ENCODE measurements around the gene ULK1.

Gene ULK1

DNA sequence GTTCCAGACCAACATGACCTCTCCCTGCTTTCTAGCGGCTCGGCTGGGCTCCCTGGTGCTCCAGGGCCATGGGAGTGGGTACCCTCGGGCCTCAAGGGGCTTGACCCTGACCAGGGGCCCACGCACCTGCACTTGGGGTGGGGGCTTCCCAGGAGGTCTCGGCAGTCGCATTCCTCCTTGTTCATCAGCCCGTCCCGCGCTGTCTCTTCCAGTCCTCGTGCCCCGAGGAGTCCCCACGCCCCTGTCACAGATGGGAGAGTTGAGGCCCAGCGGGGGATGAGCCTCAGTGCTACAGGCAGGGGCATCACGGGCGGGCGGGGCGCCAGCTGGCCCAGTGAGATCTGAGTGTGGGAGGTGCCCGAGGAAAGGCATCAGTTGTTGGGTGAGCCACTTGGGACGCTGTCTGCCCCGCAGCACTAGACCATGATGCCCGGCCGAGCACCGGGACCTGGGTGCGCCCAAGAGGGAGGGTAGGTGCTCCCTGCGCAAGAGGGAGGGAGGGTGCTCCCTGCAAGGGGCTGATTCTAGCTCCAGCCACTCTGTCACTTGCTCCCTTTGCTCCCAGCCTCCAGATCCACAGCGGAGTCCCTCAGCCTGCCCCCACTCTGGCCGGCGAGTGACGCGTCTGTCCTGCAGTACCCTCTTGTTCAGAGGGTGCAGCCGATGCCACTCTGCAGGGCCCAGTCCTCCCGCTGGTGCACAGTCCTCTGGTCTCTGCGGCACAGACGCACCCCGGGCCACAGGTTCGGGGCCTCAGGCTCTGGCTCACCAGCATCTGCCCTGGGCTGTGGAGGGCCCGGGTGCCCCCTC lies 42.5 kb upstream of the ULK1 start:
- TF ChIP-seq, protein P1, sequence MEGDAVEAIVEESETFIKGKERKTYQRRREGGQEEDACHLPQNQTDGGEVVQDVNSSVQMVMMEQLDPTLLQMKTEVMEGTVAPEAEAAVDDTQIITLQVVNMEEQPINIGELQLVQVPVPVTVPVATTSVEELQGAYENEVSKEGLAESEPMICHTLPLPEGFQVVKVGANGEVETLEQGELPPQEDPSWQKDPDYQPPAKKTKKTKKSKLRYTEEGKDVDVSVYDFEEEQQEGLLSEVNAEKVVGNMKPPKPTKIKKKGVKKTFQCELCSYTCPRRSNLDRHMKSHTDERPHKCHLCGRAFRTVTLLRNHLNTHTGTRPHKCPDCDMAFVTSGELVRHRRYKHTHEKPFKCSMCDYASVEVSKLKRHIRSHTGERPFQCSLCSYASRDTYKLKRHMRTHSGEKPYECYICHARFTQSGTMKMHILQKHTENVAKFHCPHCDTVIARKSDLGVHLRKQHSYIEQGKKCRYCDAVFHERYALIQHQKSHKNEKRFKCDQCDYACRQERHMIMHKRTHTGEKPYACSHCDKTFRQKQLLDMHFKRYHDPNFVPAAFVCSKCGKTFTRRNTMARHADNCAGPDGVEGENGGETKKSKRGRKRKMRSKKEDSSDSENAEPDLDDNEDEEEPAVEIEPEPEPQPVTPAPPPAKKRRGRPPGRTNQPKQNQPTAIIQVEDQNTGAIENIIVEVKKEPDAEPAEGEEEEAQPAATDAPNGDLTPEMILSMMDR (IDR thresholded peaks at IDR 0.05; ENCODE audit: extremely low read depth, missing control alignments): no peak
- DNase-seq (ENCODE audit: low spot score): no peak

DNA sequence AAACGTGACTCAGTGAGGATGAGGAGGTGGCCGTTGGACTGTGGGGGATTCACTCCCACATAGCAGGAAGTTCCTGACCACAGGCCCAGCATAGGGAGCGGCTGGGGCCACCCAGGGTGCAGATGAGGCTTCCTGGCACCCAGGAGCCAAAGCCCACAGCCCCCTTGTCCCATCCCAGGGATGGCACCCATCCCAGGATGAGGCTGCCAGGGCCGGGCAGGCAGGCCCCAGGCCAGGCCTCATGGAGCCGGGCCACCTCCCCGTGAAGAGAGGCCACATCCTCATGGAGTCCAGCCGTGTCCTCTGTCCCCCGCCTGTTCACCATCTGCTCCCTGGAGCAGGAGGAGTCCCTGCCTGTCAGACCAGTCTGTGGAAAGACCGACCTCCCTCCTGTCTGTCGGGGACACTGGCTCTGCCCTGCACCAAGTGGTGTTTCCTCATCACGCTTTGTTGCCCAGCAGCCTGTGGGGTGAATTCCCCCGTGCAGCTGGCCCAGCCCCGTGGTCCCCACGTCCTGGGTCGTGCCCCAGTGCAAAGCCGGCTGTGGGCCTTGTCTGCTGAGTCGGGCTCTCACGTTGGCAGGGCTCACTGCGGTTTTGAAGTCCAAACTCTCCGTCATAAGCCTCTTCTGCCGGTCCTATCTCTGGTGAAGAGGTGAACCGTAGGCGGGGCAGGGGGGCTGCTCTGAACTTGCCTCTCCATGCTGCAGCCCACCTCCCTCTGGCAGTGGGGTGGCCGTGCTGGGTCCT lies 41.7 kb upstream of the ULK1 start:
- TF ChIP-seq, protein P1 (IDR thresholded peaks at IDR 0.05; ENCODE audit: extremely low read depth, missing control alignments): no peak
- peak; percentile 51 for DNase-seq (ENCODE audit: low spot score)

DNA sequence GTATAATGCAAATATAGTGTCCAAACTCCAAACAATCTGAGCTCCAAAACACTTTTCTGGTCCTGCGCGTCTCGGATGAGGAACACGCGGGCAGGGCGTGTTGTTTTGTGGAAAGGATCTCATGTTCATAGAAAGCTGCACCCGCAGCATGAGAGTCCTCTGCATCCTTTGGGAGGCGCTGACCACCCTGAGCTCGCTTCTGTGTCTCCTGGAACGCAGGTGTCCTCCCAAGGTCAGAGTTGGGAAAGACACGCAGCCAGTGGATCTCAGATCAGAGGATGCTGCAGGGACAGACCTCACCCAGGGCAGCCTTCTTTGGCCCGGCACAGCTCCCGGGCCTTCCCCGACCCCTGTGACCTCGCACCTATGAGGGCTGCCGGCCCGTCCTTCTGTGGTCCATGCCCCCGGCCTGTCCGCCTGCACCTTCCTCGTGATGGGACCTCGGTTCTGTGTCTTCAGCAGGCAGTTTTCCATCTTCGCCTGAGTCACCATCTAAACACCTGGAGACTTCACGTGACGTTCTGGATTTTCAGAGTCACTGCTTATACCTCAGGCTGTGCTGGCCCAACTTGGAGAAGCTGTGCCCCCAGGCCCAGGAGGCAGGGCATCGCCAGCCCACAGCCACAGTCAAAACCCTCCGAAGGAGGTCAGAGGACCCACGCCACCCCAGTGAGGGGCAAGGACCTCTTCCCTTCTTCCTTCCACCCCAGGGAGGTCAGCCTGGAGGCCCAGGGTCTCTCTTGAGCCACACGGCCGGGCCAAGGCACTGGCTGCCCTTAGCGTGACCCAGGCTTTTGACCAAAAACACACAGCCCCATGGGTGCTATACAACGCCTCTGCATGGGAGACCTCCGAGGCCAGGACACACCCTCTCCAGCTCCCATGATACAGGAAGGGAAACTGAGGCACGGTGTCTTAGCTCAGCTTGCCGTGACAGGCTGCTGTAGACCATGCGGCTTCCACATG lies 40.3 kb upstream of the ULK1 start:
- TF ChIP-seq, protein P1 (IDR thresholded peaks at IDR 0.05; ENCODE audit: extremely low read depth, missing control alignments): no peak
- no peak for DNase-seq (ENCODE audit: low spot score)

DNA sequence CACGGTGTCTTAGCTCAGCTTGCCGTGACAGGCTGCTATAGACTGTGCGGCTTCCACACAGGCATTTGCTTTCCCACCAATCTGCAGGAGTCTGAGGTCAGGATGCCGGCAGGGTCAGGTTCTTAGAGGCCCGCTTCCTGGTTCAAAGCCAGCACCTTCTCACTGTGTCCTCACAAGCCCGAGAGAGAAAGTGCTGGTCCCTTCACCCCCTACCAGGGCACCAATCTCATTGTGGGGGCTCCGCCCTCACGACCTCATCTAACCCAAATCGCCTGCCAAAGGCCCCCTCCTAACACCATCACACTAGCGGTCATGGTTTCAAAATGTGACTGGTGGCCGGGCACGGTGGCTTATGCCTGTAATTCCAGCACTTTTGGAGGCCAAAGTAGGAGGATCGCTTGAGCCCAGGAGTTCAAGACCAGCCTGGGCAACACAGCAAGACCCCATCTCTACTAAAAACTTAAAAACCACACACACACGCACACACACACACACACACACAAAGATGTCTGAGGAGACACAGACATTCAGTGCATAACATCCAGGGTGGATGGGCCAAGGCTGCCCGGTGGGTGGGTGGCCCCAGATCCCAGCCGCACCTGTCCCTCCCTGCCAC lies 39.5 kb upstream of the ULK1 start:
- TF ChIP-seq, protein P1 (IDR thresholded peaks at IDR 0.05; ENCODE audit: extremely low read depth, missing control alignments): no peak
- no peak for DNase-seq (ENCODE audit: low spot score)

DNA sequence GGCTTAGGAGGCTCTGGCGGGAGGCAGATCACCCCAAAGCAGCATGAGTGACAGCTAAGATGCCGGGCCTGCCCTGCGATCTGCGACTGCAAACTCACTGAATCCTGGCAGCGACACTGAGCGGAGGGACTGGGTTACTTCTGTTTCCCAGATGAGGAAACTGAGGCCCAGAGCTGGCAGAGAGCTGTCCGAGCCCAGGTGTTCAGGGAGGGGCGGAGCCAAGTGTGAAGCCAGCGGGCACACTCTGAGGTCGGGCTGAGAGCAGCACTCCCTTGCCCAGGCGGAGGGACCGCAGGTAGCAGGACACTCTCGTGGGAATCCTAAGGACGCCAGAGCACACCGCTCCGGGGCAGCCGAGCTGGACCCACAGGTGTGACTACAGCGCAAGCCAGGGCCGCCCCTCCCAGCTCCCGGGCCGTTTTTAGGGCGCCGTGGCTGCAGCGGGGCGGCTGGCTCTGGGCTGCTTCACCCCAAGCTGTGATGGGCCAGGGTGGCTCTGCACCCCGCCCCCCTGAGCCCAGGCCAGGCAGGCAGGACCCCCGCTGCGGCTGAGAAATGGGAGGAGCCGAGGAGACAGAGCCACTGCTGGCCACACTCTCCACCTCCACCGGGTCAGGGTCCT lies 38.8 kb upstream of the ULK1 start:
- TF ChIP-seq, protein P1 (IDR thresholded peaks at IDR 0.05; ENCODE audit: extremely low read depth, missing control alignments): no peak
- no peak for DNase-seq (ENCODE audit: low spot score)

DNA sequence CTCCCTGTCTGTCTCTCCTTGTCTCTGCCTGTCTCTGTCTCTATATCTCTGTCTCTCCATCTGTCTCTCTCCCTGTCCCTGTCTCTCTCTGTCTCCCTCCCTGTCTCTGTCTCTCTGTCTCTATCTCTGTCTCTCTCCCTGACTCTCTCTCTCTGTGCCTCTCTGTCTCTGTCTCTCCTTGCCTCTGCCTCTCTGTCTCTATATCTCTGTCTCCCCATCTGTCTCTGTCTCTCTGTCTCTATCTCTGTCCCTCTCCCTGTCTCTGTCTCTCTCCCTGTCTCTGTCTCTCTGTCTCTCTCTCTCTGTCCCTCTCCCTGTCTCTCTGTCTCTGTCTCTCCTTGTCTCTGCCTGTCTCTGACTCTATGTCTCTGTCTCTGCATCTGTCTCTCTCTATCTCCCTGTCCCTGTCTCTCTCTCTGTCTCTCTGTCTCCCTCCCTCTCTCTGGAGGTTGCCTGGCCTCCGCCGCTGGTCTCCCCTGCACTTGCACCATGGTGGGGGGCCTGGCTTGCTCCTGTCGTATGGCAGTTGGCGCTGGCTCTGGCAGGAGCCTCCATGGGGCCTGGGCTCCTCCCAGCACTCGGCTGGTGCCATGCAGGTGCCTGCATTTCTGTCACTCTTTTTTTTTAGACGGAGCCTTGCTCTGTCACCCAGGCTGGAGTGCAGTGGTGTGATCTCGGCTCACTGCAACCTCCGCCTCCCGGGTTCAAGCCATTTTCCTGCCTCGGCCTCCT lies 37.9 kb upstream of the ULK1 start:
- TF ChIP-seq, protein P1 (IDR thresholded peaks at IDR 0.05; ENCODE audit: extremely low read depth, missing control alignments): no peak
- no peak for DNase-seq (ENCODE audit: low spot score)
